Osteoblast (primary cell): Measurements from ENCODE around the gene RIPOR3. TPM values are rescaled to one million over a fixed set of nuclear protein-coding genes. Genes with fewer than 3 reads are reported as not detected.

Experiments used
- DNase-seq: peaks from one replicate; pipeline ENCODE4 v3.0.0; 2011; ENCODE audit warnings: low spot score, mixed read lengths; ENCODE audit not compliant: insufficient read length; ENCODE audit errors: missing footprints
- H2AFZ ChIP-seq: 2 replicates; pipeline ENCODE4 v1.6.0; 2011; ENCODE audit warnings: mild to moderate bottlenecking, low read length
- H3K27ac ChIP-seq: 2 replicates; pipeline ENCODE4 v1.5.1; 2011; ENCODE audit warnings: mild to moderate bottlenecking, low read depth, low read length, moderate library complexity
- H3K27me3 ChIP-seq: 2 replicates; pipeline ENCODE4 v1.6.0; 2012; ENCODE audit warnings: mild to moderate bottlenecking, control low read depth, inconsistent platforms, low read length, moderate library complexity; ENCODE audit not compliant: insufficient read depth
- H3K36me3 ChIP-seq: 2 replicates; pipeline ENCODE4 v1.5.1; 2011; ENCODE audit warnings: mild to moderate bottlenecking, low read length, control low read depth, moderate library complexity; ENCODE audit not compliant: insufficient read depth
- H3K4me1 ChIP-seq: 2 replicates; pipeline ENCODE4 v1.5.1; 2011; ENCODE audit warnings: mild to moderate bottlenecking, low read length, control low read depth, moderate library complexity; ENCODE audit not compliant: insufficient read depth
- H3K4me2 ChIP-seq: 2 replicates; pipeline ENCODE4 v1.6.0; 2011; ENCODE audit warnings: mild to moderate bottlenecking, low read length; ENCODE audit not compliant: insufficient read depth
- H3K4me3 ChIP-seq: fragments of 200-600 bp; sonication (generic); 3 replicates; pipeline ENCODE4 v1.5.1; 2012; ENCODE audit warnings: mild to moderate bottlenecking, low read length, inconsistent platforms; ENCODE audit not compliant: insufficient read depth
- H3K79me2 ChIP-seq: 2 replicates; pipeline ENCODE4 v1.6.0; 2012; ENCODE audit warnings: mild to moderate bottlenecking, low read length, control low read depth, inconsistent platforms; ENCODE audit not compliant: insufficient read depth
- H3K9me3 ChIP-seq: 2 replicates; pipeline ENCODE4 v1.5.1; 2011; ENCODE audit warnings: low read depth, low read length, control low read depth
- H4K20me1 ChIP-seq: 2 replicates; pipeline ENCODE4 v1.6.0; 2012; ENCODE audit warnings: mild to moderate bottlenecking, low read length, control low read depth; ENCODE audit not compliant: insufficient read depth
- total RNA-seq: library from RNA; depleted of rRNA; stranded (reverse); fragments of >200 nt; gene quantifications from 2 replicates; pipeline ENCODE4 v1.2.3, GENCODE V29; 2012
- TF ChIP-seq, protein P1 (sequence below): IDR thresholded peaks from 2 replicates; pipeline ENCODE4 v1.5.1; 2011; ENCODE audit warnings: mild to moderate bottlenecking, low read depth, low read length, moderate library complexity; ENCODE audit errors: extremely low read depth

RIPOR3 gene
- total RNA-seq, 1 donor = 1.1 TPM

DNA sequence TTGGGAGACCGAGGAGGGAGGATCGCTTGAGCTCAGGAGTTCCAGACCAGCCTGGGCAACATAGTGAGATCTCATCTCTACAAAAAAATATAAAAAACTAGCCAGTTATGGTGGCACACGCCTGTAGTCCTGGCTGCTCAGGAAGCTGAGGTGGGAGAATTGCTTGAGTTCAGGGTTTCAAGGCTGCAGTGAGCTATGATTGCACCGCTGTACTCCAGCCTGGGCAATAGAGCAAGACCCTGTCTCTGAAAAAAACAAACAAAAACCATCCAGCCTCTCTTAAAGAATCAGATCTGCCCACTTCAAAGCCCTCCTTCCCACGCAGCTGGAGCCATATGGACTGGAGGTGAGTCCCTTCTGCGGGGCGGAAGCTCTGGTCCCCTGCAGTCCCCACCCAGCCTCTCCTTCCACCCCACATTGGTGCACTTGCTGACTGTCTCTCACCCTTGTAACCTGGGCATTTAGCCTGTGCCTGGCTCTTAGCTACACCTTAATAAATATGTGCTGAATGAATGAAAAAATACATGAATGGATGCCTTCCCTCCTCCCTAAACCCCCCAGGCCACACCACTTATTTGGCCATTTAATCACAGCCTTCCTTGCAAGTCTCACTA, 32.9 kb upstream of the RIPOR3 start:
- DNase-seq = no peak
- H4K20me1 ChIP-seq = no peaks in the 10 kb centered on the region
- no peaks in the 10 kb centered on the region for H3K36me3 ChIP-seq
- H3K79me2 ChIP-seq = no peaks in the 10 kb centered on the region
- TF ChIP-seq, protein P1, sequence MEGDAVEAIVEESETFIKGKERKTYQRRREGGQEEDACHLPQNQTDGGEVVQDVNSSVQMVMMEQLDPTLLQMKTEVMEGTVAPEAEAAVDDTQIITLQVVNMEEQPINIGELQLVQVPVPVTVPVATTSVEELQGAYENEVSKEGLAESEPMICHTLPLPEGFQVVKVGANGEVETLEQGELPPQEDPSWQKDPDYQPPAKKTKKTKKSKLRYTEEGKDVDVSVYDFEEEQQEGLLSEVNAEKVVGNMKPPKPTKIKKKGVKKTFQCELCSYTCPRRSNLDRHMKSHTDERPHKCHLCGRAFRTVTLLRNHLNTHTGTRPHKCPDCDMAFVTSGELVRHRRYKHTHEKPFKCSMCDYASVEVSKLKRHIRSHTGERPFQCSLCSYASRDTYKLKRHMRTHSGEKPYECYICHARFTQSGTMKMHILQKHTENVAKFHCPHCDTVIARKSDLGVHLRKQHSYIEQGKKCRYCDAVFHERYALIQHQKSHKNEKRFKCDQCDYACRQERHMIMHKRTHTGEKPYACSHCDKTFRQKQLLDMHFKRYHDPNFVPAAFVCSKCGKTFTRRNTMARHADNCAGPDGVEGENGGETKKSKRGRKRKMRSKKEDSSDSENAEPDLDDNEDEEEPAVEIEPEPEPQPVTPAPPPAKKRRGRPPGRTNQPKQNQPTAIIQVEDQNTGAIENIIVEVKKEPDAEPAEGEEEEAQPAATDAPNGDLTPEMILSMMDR = no peak
- no peaks in the 10 kb centered on the region for H3K9me3 ChIP-seq
- H3K27ac ChIP-seq = peak overlapping the region; percentile 79
- H3K4me1 ChIP-seq = peaks cover 42% of the 10 kb centered on the region
- H2AFZ ChIP-seq = peak overlapping the region; percentile 89
- H3K4me2 ChIP-seq = peak overlapping the region; percentile 75
- no peaks in the 10 kb centered on the region for H3K27me3 ChIP-seq
- peak overlapping the region; percentile 53 for H3K4me3 ChIP-seq

DNA sequence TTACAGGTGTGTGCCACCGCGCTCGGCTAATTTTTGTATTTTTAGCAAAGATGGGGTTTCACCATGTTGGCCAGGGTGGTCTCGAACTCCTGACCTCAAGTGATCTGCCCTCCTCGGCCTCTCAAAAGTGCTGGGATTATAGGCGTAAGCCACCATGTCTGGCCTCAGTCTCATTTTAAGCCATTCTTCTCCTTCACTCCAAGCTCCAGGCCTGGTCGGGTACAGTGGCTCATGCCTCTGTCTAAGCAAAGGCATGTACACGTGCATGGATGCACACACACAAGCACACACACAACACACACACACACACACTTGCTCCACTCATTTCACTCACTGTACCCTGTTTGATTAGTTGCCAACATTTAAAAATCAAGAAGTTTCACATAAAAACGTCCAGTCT, 32.3 kb upstream of the RIPOR3 start:
- Histone ChIP-seq H3K27ac (no peak overlapping the region), H3K4me1 (peaks cover 43% of the 10 kb centered on the region), H3K27me3 (no peaks in the 10 kb centered on the region), H2AFZ (no peak overlapping the region), H4K20me1 (no peaks in the 10 kb centered on the region), H3K79me2 (no peaks in the 10 kb centered on the region), H3K36me3 (no peaks in the 10 kb centered on the region), H3K9me3 (no peaks in the 10 kb centered on the region), H3K4me2 (no peak overlapping the region), H3K4me3 (no peak overlapping the region)
- no peak for DNase-seq
- TF ChIP-seq, protein P1 = no peak

DNA sequence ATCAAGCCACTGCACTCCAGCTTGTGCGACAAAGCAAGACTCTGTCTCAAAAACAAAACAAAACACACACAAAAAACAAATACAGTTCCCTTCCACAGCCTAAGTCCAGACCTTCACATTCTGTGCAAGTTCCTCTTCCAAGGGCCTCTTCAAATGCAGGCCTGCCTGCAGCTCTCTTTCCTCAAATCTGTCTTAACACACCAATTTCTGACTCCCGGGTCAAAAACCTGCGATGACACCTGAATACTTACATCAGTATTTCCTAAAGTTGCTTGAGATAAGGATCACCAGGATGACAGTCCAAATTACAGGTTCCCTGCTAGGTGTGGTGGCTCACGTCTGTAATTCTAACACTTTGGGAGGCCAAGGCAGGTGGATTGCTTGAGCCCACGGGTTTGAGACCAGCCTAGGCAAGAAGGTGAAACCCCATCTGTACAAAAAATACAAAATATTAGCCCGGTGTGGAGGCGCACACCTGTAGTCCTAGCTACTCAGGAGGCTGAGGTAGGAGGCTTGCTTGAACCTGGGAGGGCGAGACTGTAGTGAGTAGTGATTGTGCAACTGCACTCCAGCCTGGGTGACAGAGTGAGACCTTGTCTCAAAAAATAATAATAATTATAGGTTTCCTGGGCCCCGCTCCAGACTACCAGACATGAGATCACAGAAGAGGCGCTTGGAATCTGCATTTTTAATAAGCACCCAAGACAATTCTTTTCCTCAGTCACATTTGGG, 31.2 kb upstream of the RIPOR3 start:
- no peak overlapping the region for H3K4me3 ChIP-seq
- H4K20me1 ChIP-seq = no peaks in the 10 kb centered on the region
- H3K4me1 ChIP-seq = peaks cover 47% of the 10 kb centered on the region
- no peaks in the 10 kb centered on the region for H3K79me2 ChIP-seq
- H3K9me3 ChIP-seq = no peaks in the 10 kb centered on the region
- peak overlapping the region; percentile 35 for H2AFZ ChIP-seq
- no peaks in the 10 kb centered on the region for H3K36me3 ChIP-seq
- no peak overlapping the region for H3K27ac ChIP-seq
- no peak overlapping the region for H3K4me2 ChIP-seq
- DNase-seq = no peak
- no peaks in the 10 kb centered on the region for H3K27me3 ChIP-seq
- TF ChIP-seq, protein P1 = no peak

DNA sequence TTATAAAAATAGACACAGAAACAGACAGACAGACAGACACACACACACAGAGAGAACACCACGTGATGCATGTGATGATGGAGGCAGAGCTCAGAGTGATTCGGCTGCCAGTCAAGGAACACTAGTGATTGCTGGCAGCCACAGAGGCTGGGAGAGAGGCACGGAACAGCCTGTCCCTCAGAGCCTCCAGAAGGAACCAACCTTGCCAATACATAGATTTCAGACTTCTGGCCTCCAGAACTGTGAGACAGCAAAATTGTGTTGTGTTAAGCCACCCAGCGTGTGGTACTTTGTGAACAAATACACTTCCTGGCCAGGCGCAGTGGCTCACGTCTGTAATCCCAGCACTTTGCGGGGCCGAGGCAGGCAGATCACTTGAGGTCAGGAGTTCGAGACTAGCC, 30.5 kb upstream of the RIPOR3 start:
- peak overlapping the region; percentile 87 for H2AFZ ChIP-seq

More for the DNA sequence above, 30.5 kb upstream of the RIPOR3 start:
- Histone ChIP-seq H3K79me2 (no peaks in the 10 kb centered on the region), H3K36me3 (no peaks in the 10 kb centered on the region), H4K20me1 (no peaks in the 10 kb centered on the region), H3K27ac (no peak overlapping the region), H3K4me2 (no peak overlapping the region), H3K4me1 (peaks cover 40% of the 10 kb centered on the region), H3K4me3 (no peak overlapping the region), H3K27me3 (no peaks in the 10 kb centered on the region), H3K9me3 (no peaks in the 10 kb centered on the region)
- no peak for DNase-seq
- TF ChIP-seq, protein P1 = no peak
